ENCODE data around the gene DUS1L. TPM values are rescaled to one million over a fixed set of nuclear protein-coding genes. Genes with fewer than 3 reads are reported as not detected.

The DUS1L gene
- total and polyA plus RNA-seq, 8 donors = 63.2 to 286 (median 116) TPM

DNA sequence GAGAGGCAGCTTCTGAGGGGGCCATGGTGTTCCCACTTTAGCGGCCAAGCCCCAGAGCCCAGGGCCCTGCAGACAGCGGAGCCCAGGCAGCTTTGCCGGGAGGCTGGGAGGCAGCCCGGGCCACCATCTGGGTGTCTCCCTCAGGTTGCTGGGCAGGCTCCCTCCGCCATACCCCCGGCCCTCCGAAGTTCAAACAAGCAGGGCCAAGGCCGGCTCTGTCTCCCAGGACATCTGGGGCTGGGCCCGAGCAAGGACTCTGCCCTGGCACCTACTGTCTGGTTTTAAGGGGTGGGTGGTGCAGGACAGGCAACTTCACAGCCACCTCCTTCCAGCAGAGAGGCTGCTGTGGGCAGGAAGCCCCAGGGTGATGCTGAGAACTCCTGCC lies 2.6 kb downstream of the DUS1L start:
- DNase-seq = no peak
- H3K27ac ChIP-seq = no peak overlapping the region
- 90 to 100% (median 93%) methylated on average over 2 to 9 of the region's 9 CpGs for WGBS, 5 donors
- no peak overlapping the region for H3K4me3 ChIP-seq
- no peaks in the 10 kb centered on the region for H3K27me3 ChIP-seq
- TF ChIP-seq POLR2A (IDR thresholded peaks at IDR 0.05) (no peak), EP300 (IDR thresholded peaks at IDR 0.05) (no peak), POLR2AphosphoS5 (IDR thresholded peaks at IDR 0.05) (no peak), CTCF (IDR thresholded peaks at IDR 0.05) (no peak)
- intact Hi-C loops (cut with DNase I; ENCODE audit: low total_unique reads) = no loop called here
- H3K4me1 ChIP-seq = peaks cover 25 to 36% (median 34%) of the 10 kb centered on the region in 4 donors
- no peaks in the 10 kb centered on the region for H3K9me3 ChIP-seq
- H3K36me3 ChIP-seq = peaks cover 45 to 64% (median 63%) of the 10 kb centered on the region in 4 donors

- WGBS, 5 donors = 79 to 93% (median 86%) methylated on average over 6 to 24 of the region's 24 CpGs
- H3K27me3 ChIP-seq = no peaks in the 10 kb centered on the region
- H3K27ac ChIP-seq = no peak overlapping the region
- intact Hi-C loops (cut with DNase I; ENCODE audit: low total_unique reads) = no loop called here
- H3K36me3 ChIP-seq = peaks cover 52 to 71% (median 69%) of the 10 kb centered on the region in 4 donors
- TF ChIP-seq CTCF (IDR thresholded peaks at IDR 0.05) (no peak), POLR2A (IDR thresholded peaks at IDR 0.05) (no peak), POLR2AphosphoS5 (IDR thresholded peaks at IDR 0.05) (no peak), EP300 (IDR thresholded peaks at IDR 0.05) (no peak)
- H3K9me3 ChIP-seq = no peaks in the 10 kb centered on the region
- DNase-seq = no peak
- no peak overlapping the region for H3K4me3 ChIP-seq
- peaks cover 25 to 36% (median 34%) of the 10 kb centered on the region in 4 donors for H3K4me1 ChIP-seq
Observed at GRCh38 chr17:82062076-82062983, 3.3 kb downstream of the DUS1L start.

DNA sequence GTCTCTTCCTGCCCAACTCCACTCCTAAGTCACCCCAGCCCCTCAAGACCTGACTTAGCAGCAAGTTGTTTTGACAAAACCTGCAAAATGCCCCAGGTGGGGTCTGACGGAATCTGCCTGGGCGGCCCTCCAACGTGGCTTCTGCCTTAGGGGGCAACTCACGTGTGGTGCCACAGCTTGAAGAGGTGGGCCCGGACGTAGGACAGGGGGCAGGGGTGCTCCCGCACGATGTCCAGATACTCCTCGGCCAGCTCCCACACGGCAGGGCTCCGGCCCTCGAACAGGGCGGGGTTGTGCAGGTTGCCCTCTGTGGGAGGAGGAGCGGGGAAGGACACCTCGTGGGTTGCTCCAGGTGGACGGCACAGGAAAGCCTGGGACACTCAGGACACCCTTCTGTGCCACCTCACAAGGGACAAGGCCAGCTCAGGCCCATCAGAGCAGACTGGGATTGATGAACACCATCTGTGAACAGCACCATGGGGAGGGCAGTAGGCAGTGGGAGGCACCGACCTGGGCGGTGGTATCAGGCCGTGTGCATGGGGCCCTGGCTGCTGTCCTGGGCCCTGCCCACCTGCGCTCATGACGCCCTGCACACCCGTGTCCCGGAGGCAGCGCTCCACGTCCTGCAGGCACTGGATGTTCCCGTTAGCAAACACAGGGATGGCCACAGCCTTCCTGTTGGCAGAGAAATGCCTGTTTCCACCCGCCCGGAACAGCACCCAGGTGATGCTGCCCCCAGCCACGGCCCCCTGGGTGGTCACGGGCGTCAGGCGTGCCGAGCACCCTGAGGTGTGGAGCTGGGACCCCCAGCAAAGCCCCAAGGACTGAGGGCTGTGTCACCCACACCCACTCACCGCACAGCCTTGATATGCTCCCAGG lies 4.3 kb downstream of the DUS1L start:
- Histone ChIP-seq H3K27ac (no peak overlapping the region), H3K36me3 (peaks cover 62 to 81% (median 79%) of the 10 kb centered on the region in 4 donors), H3K4me3 (no peak overlapping the region), H3K9me3 (no peaks in the 10 kb centered on the region), H3K4me1 (peaks cover 21 to 31% (median 30%) of the 10 kb centered on the region in 4 donors), H3K27me3 (no peaks in the 10 kb centered on the region)
- WGBS, 5 donors = 82 to 90% (median 85%) methylated on average over 10 to 34 of the region's 34 CpGs
- intact Hi-C loops (cut with DNase I; ENCODE audit: low total_unique reads) = no loop called here
- TF ChIP-seq CTCF (IDR thresholded peaks at IDR 0.05) (no peak), POLR2A (IDR thresholded peaks at IDR 0.05) (no peak), EP300 (IDR thresholded peaks at IDR 0.05) (no peak), POLR2AphosphoS5 (IDR thresholded peaks at IDR 0.05) (no peak)
- no peak for DNase-seq

GRCh38 chr17:82060614-82061013 lies 5.0 kb downstream of the DUS1L start:
- TF ChIP-seq POLR2AphosphoS5 (IDR thresholded peaks at IDR 0.05) = no peak
- WGBS, 5 donors = 79 to 88% (median 84%) methylated on average over 7 to 14 of the region's 14 CpGs
- H3K9me3 ChIP-seq = no peaks in the 10 kb centered on the region
- H3K27me3 ChIP-seq = no peaks in the 10 kb centered on the region
- no peak overlapping the region for H3K4me3 ChIP-seq
- H3K27ac ChIP-seq = no peak overlapping the region
- peaks cover 15 to 25% (median 24%) of the 10 kb centered on the region in 4 donors for H3K4me1 ChIP-seq
- peaks cover 69 to 88% (median 86%) of the 10 kb centered on the region in 4 donors for H3K36me3 ChIP-seq
- no peak for DNase-seq
- intact Hi-C loops (cut with DNase I; ENCODE audit: low total_unique reads) = no loop called here

Data from stomach (tissue), 9 donors.